IMR-90 (cell line): Measurements from ENCODE around the gene PPIA.

Source experiments
- FOS ChIP-seq: fragments of 150-350 bp; IDR thresholded peaks from 2 replicates; pipeline ENCODE4 v1.6.1; 2016; ENCODE audit warnings: low read depth, low read length
- TF ChIP-seq, protein P1 (sequence below): conservative IDR thresholded peaks from 2 replicates; pipeline ENCODE4 v1.5.1; 2012; ENCODE audit warnings: mild to moderate bottlenecking, low read depth, low read length, improper control_type of control experiment

DNA sequence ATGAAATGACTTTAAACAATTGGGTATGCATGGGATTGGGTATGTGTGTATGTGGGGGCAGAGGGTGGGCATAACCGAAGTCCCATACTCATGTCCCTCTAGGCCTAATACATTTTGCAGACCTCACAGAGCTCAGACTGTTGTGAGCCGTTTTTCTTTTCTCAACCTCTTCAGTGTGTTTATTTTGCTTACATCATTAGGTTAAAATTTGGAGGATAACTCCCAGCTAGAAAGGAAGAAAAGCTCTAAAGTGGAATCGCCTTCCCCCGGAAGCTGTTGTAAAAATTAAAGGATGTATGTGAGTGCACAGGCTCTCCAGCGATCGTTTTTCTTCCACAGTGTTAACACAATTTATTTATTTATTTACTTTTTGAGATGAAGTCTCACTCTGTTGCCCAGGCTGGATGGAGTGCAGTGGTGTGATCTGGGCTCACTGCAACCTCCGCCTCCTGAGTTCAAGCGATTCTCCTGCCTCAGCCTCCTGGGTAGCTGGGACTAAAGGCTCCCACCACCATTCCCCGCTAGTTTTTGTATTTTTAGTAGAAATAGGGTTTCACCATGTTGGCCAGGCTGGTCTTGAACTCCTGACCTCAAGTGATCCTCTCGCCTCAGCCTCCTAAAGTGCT is 52.9 kb downstream of the PPIA start:
- TF ChIP-seq, protein P1, sequence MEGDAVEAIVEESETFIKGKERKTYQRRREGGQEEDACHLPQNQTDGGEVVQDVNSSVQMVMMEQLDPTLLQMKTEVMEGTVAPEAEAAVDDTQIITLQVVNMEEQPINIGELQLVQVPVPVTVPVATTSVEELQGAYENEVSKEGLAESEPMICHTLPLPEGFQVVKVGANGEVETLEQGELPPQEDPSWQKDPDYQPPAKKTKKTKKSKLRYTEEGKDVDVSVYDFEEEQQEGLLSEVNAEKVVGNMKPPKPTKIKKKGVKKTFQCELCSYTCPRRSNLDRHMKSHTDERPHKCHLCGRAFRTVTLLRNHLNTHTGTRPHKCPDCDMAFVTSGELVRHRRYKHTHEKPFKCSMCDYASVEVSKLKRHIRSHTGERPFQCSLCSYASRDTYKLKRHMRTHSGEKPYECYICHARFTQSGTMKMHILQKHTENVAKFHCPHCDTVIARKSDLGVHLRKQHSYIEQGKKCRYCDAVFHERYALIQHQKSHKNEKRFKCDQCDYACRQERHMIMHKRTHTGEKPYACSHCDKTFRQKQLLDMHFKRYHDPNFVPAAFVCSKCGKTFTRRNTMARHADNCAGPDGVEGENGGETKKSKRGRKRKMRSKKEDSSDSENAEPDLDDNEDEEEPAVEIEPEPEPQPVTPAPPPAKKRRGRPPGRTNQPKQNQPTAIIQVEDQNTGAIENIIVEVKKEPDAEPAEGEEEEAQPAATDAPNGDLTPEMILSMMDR, result no peak
- no peak for TF ChIP-seq FOS
